ENCODE data around the gene LZTFL1.

LZTFL1 gene

GRCh38 chr3:45782381-45782780 lies 59.5 kb downstream of the LZTFL1 start:
- DNase-seq, result no peak

- DNase-seq, result no peak
These were observed 60.1 kb downstream of the LZTFL1 start for GRCh38 chr3:45781841-45782240.

- DNase-seq, result no peak
These were observed 60.6 kb downstream of the LZTFL1 start for GRCh38 chr3:45781271-45781670.

- no peak for DNase-seq
These were observed 61.9 kb downstream of the LZTFL1 start for GRCh38 chr3:45779746-45780735.

GRCh38 chr3:45778761-45779201 lies 63.1 kb downstream of the LZTFL1 start:
- no peak for DNase-seq

GRCh38 chr3:45777746-45778386 lies 64.1 kb downstream of the LZTFL1 start:
- no peak for DNase-seq

- DNase-seq, result no peak
These were observed 64.7 kb downstream of the LZTFL1 start for GRCh38 chr3:45777111-45777745.

GRCh38 chr3:45776611-45777010 lies 65.3 kb downstream of the LZTFL1 start:
- no peak for DNase-seq

- DNase-seq, result no peak
These were observed 65.7 kb downstream of the LZTFL1 start for GRCh38 chr3:45776301-45776595.

GRCh38 chr3:45775571-45776300 lies 66.2 kb downstream of the LZTFL1 start:
- DNase-seq, result no peak

- DNase-seq, result no peak
These were observed 67.1 kb downstream of the LZTFL1 start for GRCh38 chr3:45774581-45775521.

- no peak for DNase-seq
These were observed 68.0 kb downstream of the LZTFL1 start for GRCh38 chr3:45773714-45774449.

Measured in CD4-positive, alpha-beta T cell treated with Interleukin-10 for 1 hour (primary cell).